Nephron (organoid): Measurements from ENCODE around the gene TSPAN16.
A peak's percentile ranks its signal among the peaks of the same experiment; 100 is the strongest.

Experiments used
- H3K27ac Mint-ChIP-seq, 3 experiments: 2 replicates each; pipeline ENCODE4 v1.8.0; 2020; ENCODE audit warnings: mixed read lengths in 3 of 3, mild to moderate bottlenecking in 2 of 3, moderate library complexity in 1 of 3
- H3K27me3 Mint-ChIP-seq: 2 replicates; pipeline ENCODE4 v1.8.0; 2021; ENCODE audit warnings: low read depth, mild to moderate bottlenecking, moderate library complexity, mixed read lengths
- H3K36me3 Mint-ChIP-seq: 2 replicates; pipeline ENCODE4 v1.8.0; 2020; ENCODE audit warnings: low read depth, mixed read lengths
- H3K4me1 Mint-ChIP-seq: 2 replicates; pipeline ENCODE4 v1.8.0; 2020; ENCODE audit warnings: mixed read lengths
- H3K4me3 Mint-ChIP-seq, 3 experiments: 2 replicates each; pipeline ENCODE4 v1.8.0; 2020; ENCODE audit warnings: mild to moderate bottlenecking in 3 of 3, mixed read lengths in 3 of 3, moderate library complexity in 2 of 3
- H3K9me3 Mint-ChIP-seq: 2 replicates; pipeline ENCODE4 v1.8.0; 2020; ENCODE audit warnings: mixed read lengths
- CTCF ChIP-seq, 3 experiments: fragments of 200-600 bp; sonication (generic); IDR thresholded peaks; one replicate each; pipeline ENCODE4 v1.5.0; 2021; ENCODE audit warnings: antibody characterized with exemption in 3 of 3; ENCODE audit not compliant: unreplicated experiment in 3 of 3

Gene TSPAN16

DNA sequence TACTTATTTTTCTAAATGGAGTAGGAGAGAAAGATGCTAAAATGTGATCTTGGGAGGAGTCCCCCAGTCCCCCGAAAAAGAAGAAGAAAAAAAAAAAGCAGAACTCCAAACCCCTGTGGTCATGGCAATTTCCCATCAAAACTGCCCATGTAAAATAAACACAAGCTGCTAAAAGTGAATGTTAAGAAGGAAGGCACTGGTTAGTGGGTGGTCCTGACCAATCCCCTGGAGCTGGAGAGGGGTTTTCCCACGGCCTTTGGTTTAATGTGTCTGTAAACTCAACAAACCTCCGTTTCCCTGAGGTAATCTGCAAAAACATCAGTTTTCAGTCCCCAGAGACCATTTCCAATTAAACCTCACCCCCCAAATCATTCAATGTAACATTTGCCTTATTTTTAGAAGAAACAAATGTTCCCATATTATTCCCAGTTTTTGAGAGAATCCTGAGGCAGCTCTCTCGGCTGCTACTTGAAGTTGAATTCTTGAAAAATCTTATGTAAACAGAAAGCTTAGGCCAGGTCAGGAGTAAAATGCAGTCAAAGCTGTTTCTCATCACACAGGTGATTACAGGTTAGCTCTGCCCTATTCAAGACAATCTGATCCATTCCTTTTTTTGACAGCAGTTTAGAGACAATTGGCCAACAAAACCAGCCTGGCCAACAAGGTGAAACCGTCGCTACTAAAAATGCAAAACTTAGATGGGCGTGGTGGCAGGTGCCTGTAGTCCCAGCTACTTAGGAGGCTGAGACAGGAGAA is 26.5 kb downstream of the TSPAN16 start:
- H3K36me3 Mint-ChIP-seq, result peaks cover 13% of the 10 kb centered on the region
- H3K4me1 Mint-ChIP-seq, result peaks cover 32% of the 10 kb centered on the region
- H3K27ac Mint-ChIP-seq, result peak overlapping the region; percentile 75 to 80 (median 78)
- no peaks in the 10 kb centered on the region for H3K9me3 Mint-ChIP-seq
- H3K27me3 Mint-ChIP-seq, result no peaks in the 10 kb centered on the region
- no peak for TF ChIP-seq CTCF (IDR thresholded peaks at IDR 0.05; ENCODE audit: unreplicated experiment in 3 of 3)
- H3K4me3 Mint-ChIP-seq, result peak overlapping the region in 2 of 3 experiments; percentile 2 to 6

DNA sequence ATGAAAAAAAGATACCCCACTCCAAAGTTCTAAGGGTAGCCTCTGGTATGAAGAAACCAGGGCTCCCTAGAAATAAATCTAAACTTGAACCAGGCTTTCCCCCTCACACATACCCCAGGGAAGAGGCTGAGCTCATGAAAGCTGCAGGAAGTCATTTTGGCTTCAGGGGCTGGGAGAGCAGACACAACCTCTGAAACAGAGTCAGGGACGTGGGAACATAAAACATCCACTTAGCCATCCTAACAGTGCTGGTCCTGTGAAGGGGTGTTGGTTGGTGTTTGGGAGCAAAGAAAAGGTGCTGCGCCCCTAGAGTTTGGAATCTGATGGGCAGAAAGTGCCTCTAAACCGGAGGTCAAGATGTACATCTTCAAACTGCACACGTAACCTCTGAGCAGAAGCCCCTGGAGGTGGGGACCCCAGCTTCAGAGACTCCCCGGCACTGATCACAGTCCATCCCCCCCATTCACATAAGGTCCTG is 27.7 kb downstream of the TSPAN16 start:
- H3K27ac Mint-ChIP-seq, result peak overlapping the region; percentile 93 to 97 (median 95)
- H3K9me3 Mint-ChIP-seq, result no peaks in the 10 kb centered on the region
- no peak for TF ChIP-seq CTCF (IDR thresholded peaks at IDR 0.05; ENCODE audit: unreplicated experiment in 3 of 3)
- peaks cover 32% of the 10 kb centered on the region for H3K4me1 Mint-ChIP-seq
- H3K27me3 Mint-ChIP-seq, result no peaks in the 10 kb centered on the region
- H3K36me3 Mint-ChIP-seq, result peaks cover 13% of the 10 kb centered on the region
- H3K4me3 Mint-ChIP-seq, result peak overlapping the region in 1 of 3 experiments; percentile 42

DNA sequence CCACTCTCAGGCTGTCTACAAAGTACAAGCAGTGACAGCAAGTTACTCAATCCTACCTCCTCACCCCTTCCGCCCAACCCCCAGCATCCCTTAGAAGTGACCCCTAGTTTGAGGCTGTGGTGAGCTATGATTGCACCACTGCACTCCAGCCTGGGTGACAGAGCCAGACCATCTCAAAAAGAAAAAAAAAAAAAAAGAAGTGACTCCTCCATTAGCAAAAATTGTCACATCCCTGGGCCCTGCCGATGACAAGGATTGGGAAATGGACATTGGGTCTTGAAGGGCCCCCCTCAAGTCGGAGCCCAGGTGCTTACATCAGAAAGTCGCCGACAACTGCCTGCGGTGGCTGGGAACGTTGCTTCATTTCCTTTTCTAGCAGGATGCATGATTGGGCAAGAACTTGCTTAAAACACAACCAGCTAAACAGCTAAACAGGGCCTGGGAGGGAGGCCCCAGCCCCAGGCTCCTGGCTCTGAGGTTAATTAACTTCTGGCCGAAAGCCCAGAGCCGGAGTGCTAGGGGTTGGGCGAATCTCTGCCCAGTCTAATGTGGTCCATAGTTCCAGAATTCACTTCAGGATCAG is 28.2 kb downstream of the TSPAN16 start:
- no peak for TF ChIP-seq CTCF (IDR thresholded peaks at IDR 0.05; ENCODE audit: unreplicated experiment in 3 of 3)
- H3K27ac Mint-ChIP-seq, result peak overlapping the region; percentile 93 to 97 (median 95)
- H3K36me3 Mint-ChIP-seq, result peaks cover 13% of the 10 kb centered on the region
- H3K4me3 Mint-ChIP-seq, result peak overlapping the region; percentile 42 to 62 (median 60)
- H3K9me3 Mint-ChIP-seq, result no peaks in the 10 kb centered on the region
- H3K27me3 Mint-ChIP-seq, result no peaks in the 10 kb centered on the region
- H3K4me1 Mint-ChIP-seq, result peaks cover 32% of the 10 kb centered on the region

GRCh38 chr19:11324748-11325389 is 28.9 kb downstream of the TSPAN16 start:
- no peaks in the 10 kb centered on the region for H3K9me3 Mint-ChIP-seq
- H3K27me3 Mint-ChIP-seq, result no peaks in the 10 kb centered on the region
- peaks cover 16% of the 10 kb centered on the region for H3K36me3 Mint-ChIP-seq
- no peak for TF ChIP-seq CTCF (IDR thresholded peaks at IDR 0.05; ENCODE audit: unreplicated experiment in 3 of 3)
- peak overlapping the region; percentile 93 to 97 (median 95) for H3K27ac Mint-ChIP-seq
- H3K4me1 Mint-ChIP-seq, result peaks cover 32% of the 10 kb centered on the region
- no peak overlapping the region for H3K4me3 Mint-ChIP-seq

- H3K9me3 Mint-ChIP-seq, result no peaks in the 10 kb centered on the region
- no peaks in the 10 kb centered on the region for H3K27me3 Mint-ChIP-seq
- no peak overlapping the region for H3K27ac Mint-ChIP-seq
- no peak overlapping the region for H3K4me3 Mint-ChIP-seq
- peaks cover 32% of the 10 kb centered on the region for H3K4me1 Mint-ChIP-seq
- H3K36me3 Mint-ChIP-seq, result peaks cover 21% of the 10 kb centered on the region
- TF ChIP-seq CTCF (IDR thresholded peaks at IDR 0.05; ENCODE audit: unreplicated experiment in 3 of 3), result no peak
Observed at GRCh38 chr19:11325544-11325943, 29.6 kb downstream of the TSPAN16 start.
